A549 treated with Mapracorat at 1 μM for 4 hours (cell line): ENCODE results near the gene TMTC3. TPM values are rescaled to one million over a fixed set of nuclear protein-coding genes. Genes with fewer than 3 reads are reported as not detected.

ENCODE experiments used
- total RNA-seq: library from RNA; stranded (reverse); fragments of 200-300 nt; extraction: Qiagen RNA extraction; gene quantifications from 5 replicates; pipeline ENCODE4 v1.2.3, GENCODE V29; 2022

Gene TMTC3
- 8.0 to 13.9 TPM (median 11.6 TPM) in 5 replicates for total RNA-seq

DNA sequence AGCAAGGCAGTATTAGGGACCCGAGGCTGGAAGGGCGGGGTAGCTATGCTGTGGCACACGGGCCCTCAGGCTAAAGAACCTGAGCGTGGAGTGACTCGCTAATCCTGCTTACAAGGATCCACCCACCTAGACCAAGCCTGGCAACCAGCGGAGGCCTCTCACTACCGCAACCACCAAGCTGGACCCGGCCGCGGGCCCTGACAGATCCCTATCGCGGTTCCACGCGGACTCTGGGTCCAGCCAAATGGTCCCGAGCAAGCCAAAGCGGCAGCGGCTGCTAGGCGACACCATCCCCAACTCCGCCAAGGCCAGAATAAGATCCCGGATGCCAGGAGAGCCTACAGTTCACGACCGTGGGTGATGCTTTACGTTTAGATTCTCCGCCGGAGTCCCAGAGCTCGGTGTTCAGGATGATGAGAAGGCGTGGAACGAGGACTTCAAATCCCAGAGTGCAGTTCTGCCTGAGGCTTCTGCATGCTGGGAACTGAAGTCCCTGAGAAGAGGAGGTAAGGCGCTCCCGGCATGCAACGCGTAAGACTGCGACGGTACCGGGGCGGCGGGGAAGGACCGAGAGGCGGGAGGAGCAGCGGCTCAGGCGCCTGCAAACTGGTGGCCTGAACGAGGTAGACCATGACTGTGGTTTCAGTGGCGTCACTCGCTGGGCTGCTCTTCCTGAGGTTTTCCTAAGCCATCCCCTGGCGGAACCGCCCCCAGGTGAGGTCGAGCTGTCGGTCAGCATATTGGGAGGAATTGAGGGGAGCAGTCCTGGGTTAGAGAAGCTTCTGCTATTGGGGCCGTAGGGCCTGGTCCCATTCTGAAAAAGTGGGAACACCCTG is at the start of gene TMTC3, which contains the start of gene CEP290:
TMTC3 (plus strand) TSS at position 534 of the 836 bp plus-strand sequence. CDS start 6,009 bp downstream, outside the sequence.
CEP290 (minus strand) TSS at position 315 of the 836 bp plus-strand sequence. CDS start 781 bp downstream, outside the sequence.

Other genes with a start within 250 kb of the TMTC3 start
- 0.12 to 0.19 TPM (median 0.14 TPM) in 3 of 5 replicates, not detected in the others for gene C12orf50, start 112.9 kb upstream of the TMTC3 start, total RNA-seq
- 5.3 to 8.7 TPM (median 6.9 TPM) in 5 replicates for gene CEP290, start 219 bp upstream of the TMTC3 start, total RNA-seq